WTC11 (cell line): ENCODE measurements around the gene RBM19. TPM values are rescaled to one million over a fixed set of nuclear protein-coding genes. Genes with fewer than 3 reads are reported as not detected.
"Not testable (repeated sequence)": the region's sequence is repeated elsewhere in the genome, so short reads cannot be mapped to it uniquely, and the experiment has no call there.

Experiments used
- ATAC-seq: fragments of 200-7000 bp; cut with Tn5 transposase; 2 replicates; pipeline ENCODE4 v1.10.0; 2021; ENCODE audit warnings: mild to moderate bottlenecking, moderate library complexity
- CTCF ChIA-PET: fragments of 300-600 bp; sonication (Branson Sonifier 250); formaldehyde crosslinking; loops from one replicate; lab custom pipeline; 2021; ENCODE audit warnings: antibody characterized with exemption; lab: Charles Lee
- POLR2A ChIA-PET: fragments of 350-600 bp; sonication (Branson Sonifier 250); formaldehyde crosslinking; loops from one replicate; lab custom pipeline; 2021; ENCODE audit warnings: antibody characterized with exemption; lab: Charles Lee
- DNase-seq: peaks from one replicate; pipeline ENCODE4 v3.0.0; 2021; ENCODE audit warnings: low spot score
- H3K27ac Mint-ChIP-seq: 2 replicates; pipeline ENCODE4 v1.8.0; 2021; ENCODE audit warnings: mixed read lengths
- H3K27me3 Mint-ChIP-seq: 2 replicates; pipeline ENCODE4 v1.8.0; 2021; ENCODE audit warnings: low read depth, mild to moderate bottlenecking, moderate library complexity, mixed read lengths
- H3K36me3 Mint-ChIP-seq: 2 replicates; pipeline ENCODE4 v1.8.0; 2021; ENCODE audit warnings: mixed read lengths
- H3K4me1 Mint-ChIP-seq: 2 replicates; pipeline ENCODE4 v1.8.0; 2022; ENCODE audit warnings: mixed read lengths
- H3K4me3 Mint-ChIP-seq: 2 replicates; pipeline ENCODE4 v1.8.0; 2021; ENCODE audit warnings: mild to moderate bottlenecking, moderate library complexity, mixed read lengths
- H3K9me3 Mint-ChIP-seq: 2 replicates; pipeline ENCODE4 v1.8.0; 2021; ENCODE audit warnings: mixed read lengths
- ATF3 ChIP-seq: sonication (generic); formaldehyde crosslinking; conservative IDR thresholded peaks from 2 replicates; pipeline ENCODE4 v1.8.1; 2022; ENCODE audit warnings: mild to moderate bottlenecking, missing genetic modification reagents
- CBFB ChIP-seq: sonication (generic); formaldehyde crosslinking; IDR thresholded peaks from 2 replicates; pipeline ENCODE4 v1.8.1; 2022; ENCODE audit warnings: mild to moderate bottlenecking, low read depth, missing genetic modification reagents
- CREM ChIP-seq: sonication (generic); formaldehyde crosslinking; IDR thresholded peaks from 2 replicates; pipeline ENCODE4 v1.8.1; 2022; ENCODE audit warnings: mild to moderate bottlenecking, missing genetic modification reagents, moderate library complexity
- GABPB1 ChIP-seq: sonication (generic); formaldehyde crosslinking; IDR thresholded peaks from 2 replicates; pipeline ENCODE4 v1.8.1; 2023; ENCODE audit warnings: mild to moderate bottlenecking, missing genetic modification reagents
- IRF2 ChIP-seq: sonication (generic); formaldehyde crosslinking; IDR thresholded peaks from 2 replicates; pipeline ENCODE4 v1.8.0; 2022; ENCODE audit warnings: low read depth, missing genetic modification reagents, borderline replicate concordance
- NFYB ChIP-seq: sonication (generic); formaldehyde crosslinking; conservative IDR thresholded peaks from 2 replicates; pipeline ENCODE4 v1.8.0; 2022; ENCODE audit warnings: low read depth, missing genetic modification reagents
- PRRX2 ChIP-seq: fragments of 250-450 bp; sonication (Bioruptor Pico); IDR thresholded peaks from 2 replicates; pipeline ENCODE4 v1.8.0; 2021; ENCODE audit warnings: mild to moderate bottlenecking
- SMAD3 ChIP-seq: sonication (generic); formaldehyde crosslinking; IDR thresholded peaks from 2 replicates; pipeline ENCODE4 v1.8.0; 2022; ENCODE audit warnings: missing genetic modification reagents, mild to moderate bottlenecking, borderline replicate concordance
- SMAD4 ChIP-seq: sonication (generic); formaldehyde crosslinking; IDR thresholded peaks from 2 replicates; pipeline ENCODE4 v1.8.0; 2022; ENCODE audit warnings: mild to moderate bottlenecking, missing genetic modification reagents
- SOX15 ChIP-seq: fragments of 250-450 bp; sonication (Bioruptor Pico); IDR thresholded peaks from 2 replicates; pipeline ENCODE4 v1.9.0; 2021; ENCODE audit warnings: mild to moderate bottlenecking
- TCF7 ChIP-seq: sonication (generic); formaldehyde crosslinking; IDR thresholded peaks from 2 replicates; pipeline ENCODE4 v1.8.0; 2022; ENCODE audit warnings: mild to moderate bottlenecking, low read depth, missing genetic modification reagents, moderate library complexity
- TP53 ChIP-seq: sonication (generic); formaldehyde crosslinking; IDR thresholded peaks from 2 replicates; pipeline ENCODE4 v1.8.1; 2023; ENCODE audit warnings: mild to moderate bottlenecking, missing genetic modification reagents
- ZNF138 ChIP-seq: sonication (generic); formaldehyde crosslinking; conservative IDR thresholded peaks from 2 replicates; pipeline ENCODE4 v1.8.1; 2022; ENCODE audit warnings: mild to moderate bottlenecking, moderate library complexity, missing genetic modification reagents
- ZNF219 ChIP-seq: sonication (generic); formaldehyde crosslinking; IDR thresholded peaks from 2 replicates; pipeline ENCODE4 v1.8.0; 2023; ENCODE audit warnings: missing genetic modification reagents, mild to moderate bottlenecking, borderline replicate concordance
- ZNF263 ChIP-seq: sonication (generic); formaldehyde crosslinking; IDR thresholded peaks from 2 replicates; pipeline ENCODE4 v1.8.1; 2022; ENCODE audit warnings: low read depth, mild to moderate bottlenecking, moderate library complexity, missing genetic modification reagents
- total RNA-seq: library from RNA; stranded (reverse); gene quantifications from 3 replicates; pipeline ENCODE4 v1.2.3, GENCODE V29; 2021
- TF ChIP-seq, protein P1 (sequence below): sonication (generic); formaldehyde crosslinking; IDR thresholded peaks from 2 replicates; pipeline ENCODE4 v1.8.1; 2022; ENCODE audit warnings: low read depth, missing genetic modification reagents, borderline replicate concordance
- TF ChIP-seq, protein P2 (sequence below): sonication (generic); formaldehyde crosslinking; IDR thresholded peaks from 2 replicates; pipeline ENCODE4 v1.8.0; 2023; ENCODE audit warnings: missing genetic modification reagents
- TF ChIP-seq, protein P3 (sequence below): sonication (generic); formaldehyde crosslinking; IDR thresholded peaks from 2 replicates; pipeline ENCODE4 v1.8.0; 2022; ENCODE audit warnings: mild to moderate bottlenecking, missing genetic modification reagents

RBM19 gene
- total RNA-seq, 1 experiment from 2014 or later: 60.1 TPM

GRCh38 chr12:113813229-113813541, 152.9 kb downstream of the RBM19 start (continued):
- TF ChIP-seq SMAD3 (CRISPR knock-in tag): no peak

GRCh38 chr12:113812411-113813228, 153.5 kb downstream of the RBM19 start:
- DNase-seq: no peak
- peaks cover 4% of the 10 kb centered on the region for H3K36me3 Mint-ChIP-seq
- no peak overlapping the region for H3K4me3 Mint-ChIP-seq
- no peak for TF ChIP-seq PRRX2
- TF ChIP-seq IRF2: no peak
- TF ChIP-seq, protein P1, sequence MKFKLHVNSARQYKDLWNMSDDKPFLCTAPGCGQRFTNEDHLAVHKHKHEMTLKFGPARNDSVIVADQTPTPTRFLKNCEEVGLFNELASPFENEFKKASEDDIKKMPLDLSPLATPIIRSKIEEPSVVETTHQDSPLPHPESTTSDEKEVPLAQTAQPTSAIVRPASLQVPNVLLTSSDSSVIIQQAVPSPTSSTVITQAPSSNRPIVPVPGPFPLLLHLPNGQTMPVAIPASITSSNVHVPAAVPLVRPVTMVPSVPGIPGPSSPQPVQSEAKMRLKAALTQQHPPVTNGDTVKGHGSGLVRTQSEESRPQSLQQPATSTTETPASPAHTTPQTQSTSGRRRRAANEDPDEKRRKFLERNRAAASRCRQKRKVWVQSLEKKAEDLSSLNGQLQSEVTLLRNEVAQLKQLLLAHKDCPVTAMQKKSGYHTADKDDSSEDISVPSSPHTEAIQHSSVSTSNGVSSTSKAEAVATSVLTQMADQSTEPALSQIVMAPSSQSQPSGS: no peak
- TF ChIP-seq ZNF138: no peak
- TF ChIP-seq, protein P2, sequence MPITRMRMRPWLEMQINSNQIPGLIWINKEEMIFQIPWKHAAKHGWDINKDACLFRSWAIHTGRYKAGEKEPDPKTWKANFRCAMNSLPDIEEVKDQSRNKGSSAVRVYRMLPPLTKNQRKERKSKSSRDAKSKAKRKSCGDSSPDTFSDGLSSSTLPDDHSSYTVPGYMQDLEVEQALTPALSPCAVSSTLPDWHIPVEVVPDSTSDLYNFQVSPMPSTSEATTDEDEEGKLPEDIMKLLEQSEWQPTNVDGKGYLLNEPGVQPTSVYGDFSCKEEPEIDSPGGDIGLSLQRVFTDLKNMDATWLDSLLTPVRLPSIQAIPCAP (CRISPR knock-in tag): no peak
- ATAC-seq: no peak
- H3K27ac Mint-ChIP-seq: no peak overlapping the region
- no peaks in the 10 kb centered on the region for H3K27me3 Mint-ChIP-seq
- peaks cover 7% of the 10 kb centered on the region; the same call in 1 of the 2 replicates for H3K4me1 Mint-ChIP-seq
- POLR2A ChIA-PET: interaction anchor here (0.6 kb wide), 1 partner anchor 393 kb away, joined by 3 read pairs; no protein-coding TSS in a partner anchor
- CTCF ChIA-PET: no interaction called here
- H3K9me3 Mint-ChIP-seq: peaks cover 6% of the 10 kb centered on the region; the same call in 1 of the 2 replicates

GRCh38 chr12:113809462-113810220, 156.5 kb downstream of the RBM19 start:
- H3K36me3 Mint-ChIP-seq, H3K4me1 Mint-ChIP-seq, POLR2A ChIA-PET, H3K9me3 Mint-ChIP-seq, H3K4me3 Mint-ChIP-seq, H3K27ac Mint-ChIP-seq, DNase-seq, H3K27me3 Mint-ChIP-seq: not testable (repeated sequence)
- CTCF ChIA-PET: interaction anchor here (1.1 kb wide), 1 partner anchor 9 kb away, joined by 3 read pairs; no protein-coding TSS in a partner anchor
- ATAC-seq: peak; percentile 53

- Mint-ChIP-seq H3K27ac (no peak overlapping the region), H3K36me3 (peaks cover 7% of the 10 kb centered on the region; the same call in 1 of the 2 replicates), H3K4me1 (peaks cover 7% of the 10 kb centered on the region; the same call in 1 of the 2 replicates), H3K9me3 (peaks cover 10% of the 10 kb centered on the region), H3K4me3 (no peak overlapping the region), H3K27me3 (peaks cover 10% of the 10 kb centered on the region)
- no peak for DNase-seq
- TF ChIP-seq ATF3 (no peak), GABPB1 (CRISPR knock-in tag) (peak; percentile 46; the same call in 1 of the 2 replicates)
- no peak for ATAC-seq
- ChIA-PET CTCF (interaction anchor here (0.6 to 0.9 kb wide), 3 partner anchors 10 to 611 kb away, joined by 3 read pairs; no protein-coding TSS in a partner anchor), POLR2A (no interaction called here)
Observed at GRCh38 chr12:113808095-113808951, 157.8 kb downstream of the RBM19 start.

DNA sequence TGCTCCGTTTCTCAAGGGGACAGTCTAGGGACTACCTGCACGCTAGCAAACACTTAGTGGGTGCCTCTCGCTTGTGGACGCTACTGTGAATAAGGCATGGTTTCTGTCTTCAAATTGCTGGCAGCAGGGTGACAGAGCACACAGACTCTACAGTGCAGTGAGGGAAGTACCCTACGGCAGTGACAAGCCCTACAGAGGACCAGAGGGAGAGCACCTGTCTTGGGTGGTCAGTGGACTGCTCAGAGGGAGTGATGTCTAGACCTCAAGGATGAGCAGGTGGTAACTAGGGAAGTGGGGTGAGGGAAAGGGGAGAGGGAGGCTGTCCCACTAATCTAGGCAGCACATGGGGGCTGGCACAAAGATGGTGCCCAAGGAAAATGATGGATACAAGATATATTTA, 160.5 kb downstream of the RBM19 start:
- POLR2A ChIA-PET: no interaction called here
- Mint-ChIP-seq H3K36me3 (peaks cover 4% of the 10 kb centered on the region; the same call in 1 of the 2 replicates), H3K9me3 (peaks cover 4% of the 10 kb centered on the region), H3K4me1 (peaks cover 7% of the 10 kb centered on the region; the same call in 1 of the 2 replicates), H3K27me3 (peaks cover 10% of the 10 kb centered on the region), H3K27ac (no peak overlapping the region), H3K4me3 (no peak overlapping the region)
- no peak for DNase-seq
- ATAC-seq: no peak
- CTCF ChIA-PET: no interaction called here
- TF ChIP-seq ZNF263 (CRISPR knock-in tag) (no peak), ZNF219 (CRISPR knock-in tag) (no peak), TP53 (CRISPR knock-in tag) (no peak), CBFB (CRISPR knock-in tag) (no peak), NFYB (CRISPR knock-in tag) (no peak), CREM (CRISPR knock-in tag) (no peak), SMAD4 (CRISPR knock-in tag) (no peak), TCF7 (no peak), ZNF138 (no peak), SOX15 (CRISPR knock-in tag) (no peak)
- TF ChIP-seq, protein P3, sequence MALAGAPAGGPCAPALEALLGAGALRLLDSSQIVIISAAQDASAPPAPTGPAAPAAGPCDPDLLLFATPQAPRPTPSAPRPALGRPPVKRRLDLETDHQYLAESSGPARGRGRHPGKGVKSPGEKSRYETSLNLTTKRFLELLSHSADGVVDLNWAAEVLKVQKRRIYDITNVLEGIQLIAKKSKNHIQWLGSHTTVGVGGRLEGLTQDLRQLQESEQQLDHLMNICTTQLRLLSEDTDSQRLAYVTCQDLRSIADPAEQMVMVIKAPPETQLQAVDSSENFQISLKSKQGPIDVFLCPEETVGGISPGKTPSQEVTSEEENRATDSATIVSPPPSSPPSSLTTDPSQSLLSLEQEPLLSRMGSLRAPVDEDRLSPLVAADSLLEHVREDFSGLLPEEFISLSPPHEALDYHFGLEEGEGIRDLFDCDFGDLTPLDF (CRISPR knock-in tag): no peak
